Adrenal gland (tissue), 5 donors: Measurements from ENCODE around the gene DMD.

Experiments used
- CTCF ChIP-seq, 6 experiments: fragments of 450-650 bp in 4 of 6; fragments of 200-600 bp in 2 of 6; sonication (generic) in 1 of 6; IDR thresholded peaks; 1 replicate in 5 of 6; 2 replicates in 1 of 6; pipeline versions ENCODE4 v1.5.1 to v1.8.0; 2016 to 2021; ENCODE audit warnings: antibody characterized with exemption in 6 of 6, mild to moderate bottlenecking in 2 of 6, moderate library complexity in 1 of 6
- POLR2A ChIP-seq, 2 donors: fragments of 450-650 bp; IDR thresholded peaks; one replicate each; pipeline ENCODE4 v1.6.1; 2017; ENCODE audit warnings: antibody characterized with exemption in 2 of 2, mild to moderate bottlenecking in 2 of 2, moderate library complexity in 1 of 2
- donor health status: DM: no; HTN: no; CAD: no.

- no peak for TF ChIP-seq CTCF (IDR thresholded peaks at IDR 0.05)
- TF ChIP-seq POLR2A (IDR thresholded peaks at IDR 0.05) = no peak
Observed at GRCh38 chrX:31436424-31436823, 1774.9 kb downstream of the DMD start.
